Neural cell (in vitro differentiated cells): Measurements from ENCODE around the gene CENPN.

Experiments used
- EP300 ChIP-seq: fragments of 450-650 bp; conservative IDR thresholded peaks from 2 replicates; pipeline ENCODE4 v1.6.1; 2014; ENCODE audit warnings: antibody characterized with exemption, mild to moderate bottlenecking, moderate library complexity; ENCODE audit not compliant: poor library complexity, severe bottlenecking
- EZH2 ChIP-seq: fragments of 200-600, 300-800 bp; shearing (Covaris generic), sonication (generic); IDR thresholded peaks from 2 replicates; pipeline ENCODE4 v1.6.1; 2014; ENCODE audit warnings: antibody characterized with exemption, low read length, borderline replicate concordance, mild to moderate bottlenecking; ENCODE audit not compliant: insufficient read depth, poor library complexity, severe bottlenecking
- POLR2AphosphoS5 ChIP-seq: IDR thresholded peaks from 2 replicates; pipeline ENCODE4 v1.6.1; 2012
- RAD21 ChIP-seq: fragments of 450-650 bp; conservative IDR thresholded peaks from 2 replicates; pipeline ENCODE4 v1.6.1; 2014; ENCODE audit warnings: antibody characterized with exemption, mild to moderate bottlenecking, moderate library complexity
- SMC3 ChIP-seq: fragments of 450-650 bp; conservative IDR thresholded peaks from 2 replicates; pipeline ENCODE4 v1.6.1; 2014; ENCODE audit warnings: antibody characterized with exemption, mild to moderate bottlenecking, moderate library complexity; ENCODE audit not compliant: poor library complexity
- TF ChIP-seq, protein P1 (sequence below): fragments of 450-650 bp; IDR thresholded peaks from 2 replicates; pipeline ENCODE4 v1.5.1; 2014; ENCODE audit warnings: antibody characterized with exemption, mild to moderate bottlenecking, moderate library complexity; ENCODE audit not compliant: poor library complexity, severe bottlenecking
- TF ChIP-seq, protein P2 (sequence below): IDR thresholded peaks from 2 replicates; pipeline ENCODE4 v1.6.1; 2012; ENCODE audit warnings: borderline replicate concordance

DNA sequence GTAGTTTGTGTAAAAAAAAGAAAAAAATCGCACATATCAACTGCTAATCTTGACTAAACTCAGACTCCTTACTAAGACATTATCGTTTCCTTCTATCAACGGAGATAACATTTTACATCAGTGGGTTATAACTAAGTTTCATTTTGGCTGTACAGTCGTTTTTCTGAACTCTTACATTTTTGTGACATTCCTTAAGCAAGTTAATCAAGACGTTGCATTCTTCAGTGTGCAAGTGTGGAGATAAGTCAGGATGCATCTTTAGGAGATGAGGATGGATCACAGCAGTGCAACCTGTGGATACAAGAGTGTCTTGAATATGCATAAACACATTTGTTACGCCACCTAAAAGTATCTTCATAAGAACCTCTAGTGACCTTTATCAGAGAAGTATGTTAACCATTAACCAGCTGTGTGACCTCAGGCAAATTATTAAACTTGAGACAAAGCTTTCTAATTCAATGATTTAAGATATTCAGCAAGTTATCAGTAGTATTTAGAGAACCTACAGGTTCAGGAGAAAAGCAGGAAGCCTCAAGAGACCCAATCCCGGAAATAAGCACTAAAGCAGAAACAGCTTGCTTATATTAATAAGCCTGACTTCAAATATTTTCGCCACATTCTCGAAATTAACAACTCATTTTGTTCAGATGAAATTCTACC lies 9.7 kb upstream of the CENPN start:
- TF ChIP-seq POLR2AphosphoS5 (no peak), EP300 (no peak), SMC3 (no peak), EZH2 (no peak), RAD21 (no peak)
- TF ChIP-seq, protein P1, sequence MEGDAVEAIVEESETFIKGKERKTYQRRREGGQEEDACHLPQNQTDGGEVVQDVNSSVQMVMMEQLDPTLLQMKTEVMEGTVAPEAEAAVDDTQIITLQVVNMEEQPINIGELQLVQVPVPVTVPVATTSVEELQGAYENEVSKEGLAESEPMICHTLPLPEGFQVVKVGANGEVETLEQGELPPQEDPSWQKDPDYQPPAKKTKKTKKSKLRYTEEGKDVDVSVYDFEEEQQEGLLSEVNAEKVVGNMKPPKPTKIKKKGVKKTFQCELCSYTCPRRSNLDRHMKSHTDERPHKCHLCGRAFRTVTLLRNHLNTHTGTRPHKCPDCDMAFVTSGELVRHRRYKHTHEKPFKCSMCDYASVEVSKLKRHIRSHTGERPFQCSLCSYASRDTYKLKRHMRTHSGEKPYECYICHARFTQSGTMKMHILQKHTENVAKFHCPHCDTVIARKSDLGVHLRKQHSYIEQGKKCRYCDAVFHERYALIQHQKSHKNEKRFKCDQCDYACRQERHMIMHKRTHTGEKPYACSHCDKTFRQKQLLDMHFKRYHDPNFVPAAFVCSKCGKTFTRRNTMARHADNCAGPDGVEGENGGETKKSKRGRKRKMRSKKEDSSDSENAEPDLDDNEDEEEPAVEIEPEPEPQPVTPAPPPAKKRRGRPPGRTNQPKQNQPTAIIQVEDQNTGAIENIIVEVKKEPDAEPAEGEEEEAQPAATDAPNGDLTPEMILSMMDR, result no peak
- TF ChIP-seq, protein P2, sequence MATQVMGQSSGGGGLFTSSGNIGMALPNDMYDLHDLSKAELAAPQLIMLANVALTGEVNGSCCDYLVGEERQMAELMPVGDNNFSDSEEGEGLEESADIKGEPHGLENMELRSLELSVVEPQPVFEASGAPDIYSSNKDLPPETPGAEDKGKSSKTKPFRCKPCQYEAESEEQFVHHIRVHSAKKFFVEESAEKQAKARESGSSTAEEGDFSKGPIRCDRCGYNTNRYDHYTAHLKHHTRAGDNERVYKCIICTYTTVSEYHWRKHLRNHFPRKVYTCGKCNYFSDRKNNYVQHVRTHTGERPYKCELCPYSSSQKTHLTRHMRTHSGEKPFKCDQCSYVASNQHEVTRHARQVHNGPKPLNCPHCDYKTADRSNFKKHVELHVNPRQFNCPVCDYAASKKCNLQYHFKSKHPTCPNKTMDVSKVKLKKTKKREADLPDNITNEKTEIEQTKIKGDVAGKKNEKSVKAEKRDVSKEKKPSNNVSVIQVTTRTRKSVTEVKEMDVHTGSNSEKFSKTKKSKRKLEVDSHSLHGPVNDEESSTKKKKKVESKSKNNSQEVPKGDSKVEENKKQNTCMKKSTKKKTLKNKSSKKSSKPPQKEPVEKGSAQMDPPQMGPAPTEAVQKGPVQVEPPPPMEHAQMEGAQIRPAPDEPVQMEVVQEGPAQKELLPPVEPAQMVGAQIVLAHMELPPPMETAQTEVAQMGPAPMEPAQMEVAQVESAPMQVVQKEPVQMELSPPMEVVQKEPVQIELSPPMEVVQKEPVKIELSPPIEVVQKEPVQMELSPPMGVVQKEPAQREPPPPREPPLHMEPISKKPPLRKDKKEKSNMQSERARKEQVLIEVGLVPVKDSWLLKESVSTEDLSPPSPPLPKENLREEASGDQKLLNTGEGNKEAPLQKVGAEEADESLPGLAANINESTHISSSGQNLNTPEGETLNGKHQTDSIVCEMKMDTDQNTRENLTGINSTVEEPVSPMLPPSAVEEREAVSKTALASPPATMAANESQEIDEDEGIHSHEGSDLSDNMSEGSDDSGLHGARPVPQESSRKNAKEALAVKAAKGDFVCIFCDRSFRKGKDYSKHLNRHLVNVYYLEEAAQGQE, result no peak
